PC-3 (cell line): ENCODE results near the gene HEXD. TPM values are rescaled to one million over a fixed set of nuclear protein-coding genes. Genes with fewer than 3 reads are reported as not detected.

Experiments used
- ATAC-seq: fragments of 200-7000 bp; cut with Tn5 transposase; 2 replicates; pipeline ENCODE4 v1.9.1; 2020; ENCODE audit warnings: mild to moderate bottlenecking, moderate library complexity
- BruUV-seq: library from RNA; stranded (reverse); fragments of 400-500 nt; replicated peaks from 2 replicates; lab custom pipeline; 2021; lab: Mats Ljungman, UMichigan
- CTCF ChIA-PET: fragments of 300-600 bp; sonication (Branson Sonifier 250); formaldehyde crosslinking; loops from one replicate; lab custom pipeline; 2022; ENCODE audit warnings: antibody characterized with exemption; lab: Charles Lee
- POLR2A ChIA-PET: fragments of 300-600 bp; sonication (Branson Sonifier 250); formaldehyde crosslinking; loops from one replicate; lab custom pipeline; 2022; ENCODE audit warnings: antibody characterized with exemption; ENCODE audit not compliant: unreplicated experiment; lab: Charles Lee
- DNase-seq: peaks from one replicate; pipeline ENCODE4 v3.0.0-alpha.2; 2015
- H2AFZ ChIP-seq: fragments of 300-600 bp; sonication (generic); 2 replicates; pipeline ENCODE4 v1.6.0; 2016; ENCODE audit warnings: antibody characterized with exemption, low read length
- H3F3A ChIP-seq: fragments of 300-600 bp; sonication (generic); one replicate; pipeline ENCODE4 v1.6.0; 2017; ENCODE audit warnings: antibody characterized with exemption, low read length, control low read depth, mild to moderate bottlenecking; ENCODE audit not compliant: unreplicated experiment
- H3K27ac ChIP-seq: fragments of 300-600 bp; sonication (generic); 2 replicates; pipeline ENCODE4 v1.5.1; 2016; ENCODE audit warnings: mild to moderate bottlenecking, low read length
- H3K27me3 ChIP-seq: fragments of 300-600 bp; sonication (generic); 2 replicates; pipeline ENCODE4 v1.6.1; 2016; ENCODE audit warnings: low read length, mixed read lengths
- H3K36me3 ChIP-seq: fragments of 300-600 bp; sonication (generic); 2 replicates; pipeline ENCODE4 v1.6.1; 2016; ENCODE audit warnings: low read depth, mixed run types, low read length, mixed read lengths
- H3K4me1 ChIP-seq: fragments of 300-600 bp; sonication (generic); 2 replicates; pipeline ENCODE4 v1.5.1; 2016; ENCODE audit warnings: low read length; ENCODE audit not compliant: insufficient read depth
- H3K4me2 ChIP-seq: fragments of 300-600 bp; sonication (generic); 2 replicates; pipeline ENCODE4 v1.6.0; 2016; ENCODE audit warnings: low read length
- H3K4me3 ChIP-seq: fragments of 300-600 bp; sonication (generic); 2 replicates; pipeline ENCODE4 v1.5.1; 2016; ENCODE audit warnings: mild to moderate bottlenecking, low read length, mixed read lengths
- H3K79me2 ChIP-seq: fragments of 300-600 bp; sonication (generic); 2 replicates; pipeline ENCODE4 v1.6.1; 2017; ENCODE audit warnings: low read length, mixed read lengths
- H3K9ac ChIP-seq: fragments of 300-600 bp; sonication (generic); 2 replicates; pipeline ENCODE4 v1.6.0; 2016; ENCODE audit warnings: mild to moderate bottlenecking, low read length
- H3K9me2 ChIP-seq: fragments of 300-600 bp; sonication (generic); replicated peaks from 2 replicates; pipeline ENCODE4 v1.6.1; 2016; ENCODE audit warnings: mixed run types, low read length, mixed read lengths
- H3K9me3 ChIP-seq: fragments of 300-600 bp; sonication (generic); 2 replicates; pipeline ENCODE4 v1.6.1; 2016; ENCODE audit warnings: low read length, mixed read lengths
- H4K20me1 ChIP-seq: fragments of 300-600 bp; sonication (generic); 2 replicates; pipeline ENCODE4 v1.6.1; 2016; ENCODE audit warnings: low read length, mixed read lengths
- EZH2 ChIP-seq: fragments of 300-600 bp; sonication (generic); IDR thresholded peaks from one replicate; pipeline ENCODE4 v1.6.1; 2017; ENCODE audit warnings: antibody characterized with exemption, mild to moderate bottlenecking, low read length; ENCODE audit not compliant: unreplicated experiment
- EZH2phosphoT487 ChIP-seq: fragments of 300-600 bp; sonication (generic); IDR thresholded peaks from 2 replicates; pipeline ENCODE4 v1.6.1; 2018; ENCODE audit warnings: mild to moderate bottlenecking, antibody characterized with exemption, low read length, borderline replicate concordance
- intact Hi-C: fragments of 100-400 bp; cut with micrococcal nuclease; formaldehyde crosslinking; loops from 2 replicates; pipeline ENCODE4 v1.9.0; 2023
- total RNA-seq: library from RNA; depleted of rRNA; stranded (reverse); fragments of >200 nt; gene quantifications from 2 replicates; pipeline ENCODE4 v1.2.3, GENCODE V29; 2014
- TF ChIP-seq, protein P1 (sequence below): fragments of 300-600 bp; sonication (generic); conservative IDR thresholded peaks from 2 replicates; pipeline ENCODE4 v1.5.1; 2017; ENCODE audit warnings: antibody characterized with exemption, low read depth, mild to moderate bottlenecking, low read length

Gene HEXD
- total RNA-seq, 1 experiment from 2014 or later, result 12.7 TPM

DNA sequence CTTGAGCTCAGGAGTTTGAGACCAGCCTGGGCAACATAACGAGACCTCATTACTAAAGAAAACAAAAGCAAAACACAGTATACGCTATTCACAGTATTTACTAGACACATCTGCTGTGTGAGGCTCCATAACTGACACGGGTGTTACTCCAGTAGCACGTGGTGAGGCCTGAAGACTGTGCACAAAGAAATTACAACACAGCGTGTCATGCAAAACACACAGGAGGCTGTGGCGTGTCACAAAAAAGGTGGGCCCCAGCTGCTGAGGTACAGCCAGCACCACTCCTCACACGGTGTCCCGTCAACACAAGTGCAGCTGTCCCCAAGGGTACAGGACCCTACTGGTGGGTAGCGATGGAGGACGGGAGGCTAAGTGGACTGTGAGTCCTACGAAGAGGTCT lies 29.7 kb downstream of the HEXD start:
- H3K36me3 ChIP-seq, result no peaks in the 10 kb centered on the region
- H3K4me2 ChIP-seq, result no peak overlapping the region
- DNase-seq (no peak), ATAC-seq (no peak)
- H4K20me1 ChIP-seq, result no peaks in the 10 kb centered on the region
- H3K27ac ChIP-seq, result no peak overlapping the region
- POLR2A ChIA-PET, result no interaction called here
- H3F3A ChIP-seq, result no peaks in the 10 kb centered on the region
- H2AFZ ChIP-seq, result no peak overlapping the region
- peaks cover 15% of the 10 kb centered on the region for H3K79me2 ChIP-seq
- intact Hi-C loops, result no loop called here
- no peaks in the 10 kb centered on the region for H3K27me3 ChIP-seq
- no peaks in the 10 kb centered on the region for H3K9me3 ChIP-seq
- CTCF ChIA-PET, result no interaction called here
- H3K4me3 ChIP-seq, result no peak overlapping the region
- H3K4me1 ChIP-seq, result peaks cover 14% of the 10 kb centered on the region
- H3K9ac ChIP-seq, result no peak overlapping the region
- H3K9me2 ChIP-seq, result no peaks in the 10 kb centered on the region
- no TSS peak for BruUV-seq
- TF ChIP-seq EZH2, result no peak
- TF ChIP-seq, protein P1, sequence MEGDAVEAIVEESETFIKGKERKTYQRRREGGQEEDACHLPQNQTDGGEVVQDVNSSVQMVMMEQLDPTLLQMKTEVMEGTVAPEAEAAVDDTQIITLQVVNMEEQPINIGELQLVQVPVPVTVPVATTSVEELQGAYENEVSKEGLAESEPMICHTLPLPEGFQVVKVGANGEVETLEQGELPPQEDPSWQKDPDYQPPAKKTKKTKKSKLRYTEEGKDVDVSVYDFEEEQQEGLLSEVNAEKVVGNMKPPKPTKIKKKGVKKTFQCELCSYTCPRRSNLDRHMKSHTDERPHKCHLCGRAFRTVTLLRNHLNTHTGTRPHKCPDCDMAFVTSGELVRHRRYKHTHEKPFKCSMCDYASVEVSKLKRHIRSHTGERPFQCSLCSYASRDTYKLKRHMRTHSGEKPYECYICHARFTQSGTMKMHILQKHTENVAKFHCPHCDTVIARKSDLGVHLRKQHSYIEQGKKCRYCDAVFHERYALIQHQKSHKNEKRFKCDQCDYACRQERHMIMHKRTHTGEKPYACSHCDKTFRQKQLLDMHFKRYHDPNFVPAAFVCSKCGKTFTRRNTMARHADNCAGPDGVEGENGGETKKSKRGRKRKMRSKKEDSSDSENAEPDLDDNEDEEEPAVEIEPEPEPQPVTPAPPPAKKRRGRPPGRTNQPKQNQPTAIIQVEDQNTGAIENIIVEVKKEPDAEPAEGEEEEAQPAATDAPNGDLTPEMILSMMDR, result no peak
- no peak for TF ChIP-seq EZH2phosphoT487

DNA sequence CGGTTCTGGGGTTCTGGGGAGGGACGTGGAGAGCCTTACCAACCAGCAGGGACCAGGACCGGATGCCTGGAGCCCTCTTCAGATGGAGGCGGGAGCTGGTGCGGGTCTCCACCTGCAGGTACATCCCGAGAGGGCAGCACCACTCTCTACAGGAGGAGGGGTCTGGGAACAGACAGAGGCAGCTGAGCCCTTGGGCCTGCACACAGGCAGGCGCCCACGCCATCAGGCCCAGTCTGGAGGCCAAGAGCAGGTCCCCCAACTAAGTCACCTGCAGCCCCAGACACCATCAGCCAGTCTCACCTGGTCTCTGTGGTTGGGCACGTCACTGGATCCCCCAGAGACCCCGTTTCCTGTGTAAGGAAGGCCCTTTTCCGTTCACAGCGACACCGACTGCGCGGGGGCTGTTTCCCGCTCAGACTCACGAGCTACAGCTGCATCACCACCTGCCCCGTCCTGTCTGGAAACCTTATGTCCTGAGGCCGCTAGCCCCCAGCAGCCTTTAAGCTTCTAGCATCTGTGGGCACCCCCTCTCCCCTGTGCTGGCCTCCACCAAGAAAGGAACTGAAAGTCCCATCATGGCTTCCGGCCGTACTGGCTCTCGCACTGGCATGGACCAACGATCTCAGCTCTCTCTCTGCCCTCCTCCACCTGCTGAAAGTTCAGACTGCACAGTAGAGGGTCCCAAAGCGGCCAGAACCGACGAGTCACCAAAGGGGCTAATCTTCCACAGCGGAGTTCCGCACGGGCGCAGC lies 31.2 kb downstream of the HEXD start:
- BruUV-seq, result no TSS peak
- H3F3A ChIP-seq, result no peaks in the 10 kb centered on the region
- H3K79me2 ChIP-seq, result peaks cover 15% of the 10 kb centered on the region
- CTCF ChIA-PET, result no interaction called here
- H4K20me1 ChIP-seq, result no peaks in the 10 kb centered on the region
- H3K27ac ChIP-seq, result no peak overlapping the region
- no peaks in the 10 kb centered on the region for H3K27me3 ChIP-seq
- no peaks in the 10 kb centered on the region for H3K9me3 ChIP-seq
- H2AFZ ChIP-seq, result no peak overlapping the region
- peak overlapping the region; percentile 83 for H3K4me2 ChIP-seq
- peak overlapping the region; percentile 87 for H3K4me3 ChIP-seq
- H3K36me3 ChIP-seq, result no peaks in the 10 kb centered on the region
- POLR2A ChIA-PET, result no interaction called here
- no peak for DNase-seq
- peak overlapping the region; percentile 88; the same call in 1 of the 2 replicates for H3K9ac ChIP-seq
- no peaks in the 10 kb centered on the region for H3K9me2 ChIP-seq
- TF ChIP-seq EZH2phosphoT487, result no peak
- TF ChIP-seq, protein P1, result no peak
- TF ChIP-seq EZH2, result no peak
- ATAC-seq, result no peak
- H3K4me1 ChIP-seq, result peaks cover 14% of the 10 kb centered on the region
- intact Hi-C loops, result no loop called here

DNA sequence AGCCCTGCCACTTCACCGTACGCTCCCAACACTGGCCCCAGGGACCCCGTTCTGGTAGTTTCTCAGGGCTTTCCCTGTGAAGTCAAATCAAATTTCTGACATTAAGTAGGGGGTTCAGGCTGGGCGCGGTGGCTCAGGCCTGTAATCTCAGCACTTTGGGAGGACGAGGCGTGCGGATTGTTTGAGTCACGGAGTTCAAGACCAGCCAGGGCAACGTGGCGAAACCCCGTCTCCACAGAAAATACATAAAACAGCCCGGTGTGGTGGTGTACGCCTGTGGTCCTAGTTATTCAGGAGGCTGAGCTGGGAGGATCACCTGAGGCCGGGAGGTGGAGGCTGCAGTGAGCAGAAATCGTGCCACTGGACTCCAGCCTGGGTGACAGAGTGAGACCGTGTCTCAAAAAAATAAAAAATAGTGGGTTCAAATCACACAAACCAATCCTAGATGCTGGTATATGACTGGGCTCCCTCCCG lies 31.8 kb downstream of the HEXD start:
- TF ChIP-seq EZH2 (no peak), EZH2phosphoT487 (no peak)
- TF ChIP-seq, protein P1, result no peak
- H3K27ac ChIP-seq, result no peak overlapping the region

More for the DNA sequence above, 31.8 kb downstream of the HEXD start:
- ChIA-PET CTCF (no interaction called here), POLR2A (no interaction called here)
- peaks cover 15% of the 10 kb centered on the region for H3K79me2 ChIP-seq
- peak overlapping the region; percentile 88 for H3K9ac ChIP-seq
- BruUV-seq, result TSS peak; percentile 65
- no peaks in the 10 kb centered on the region for H3F3A ChIP-seq
- peak overlapping the region; percentile 83 for H3K4me2 ChIP-seq
- no peaks in the 10 kb centered on the region for H4K20me1 ChIP-seq
- H3K9me2 ChIP-seq, result no peaks in the 10 kb centered on the region
- no peak for DNase-seq
- peak overlapping the region; percentile 79; the same call in 1 of the 2 replicates for H2AFZ ChIP-seq
- H3K27me3 ChIP-seq, result no peaks in the 10 kb centered on the region
- no peaks in the 10 kb centered on the region for H3K9me3 ChIP-seq
- H3K4me1 ChIP-seq, result peaks cover 14% of the 10 kb centered on the region
- H3K36me3 ChIP-seq, result no peaks in the 10 kb centered on the region
- ATAC-seq, result no peak; the same call in 1 of the 2 replicates
- H3K4me3 ChIP-seq, result peak overlapping the region; percentile 87
- intact Hi-C loops, result loop anchor here (10.0 kb wide), 2 partner anchors 95 to 205 kb away; partner anchors contain the start of gene TEX19
